ENCODE data around the gene TRIM56. TPM values are rescaled to one million over a fixed set of nuclear protein-coding genes. Genes with fewer than 3 reads are reported as not detected.

The TRIM56 gene
- total and polyA plus RNA-seq, 2 of the 13 experiments (the other 11 are each of a cell fraction or from before 2014, with no cell fraction given) = 3.2 to 7.1 TPM

GRCh38 chr7:101121991-101122932 lies 37.0 kb downstream of the TRIM56 start (continued):
- TF ChIP-seq THAP7 (CRISPR knock-in tag; IDR thresholded peaks at IDR 0.05) (0 out of 2 replicates have a peak, but pooled peaks have one; percentile 46), YEATS4 (CRISPR knock-in tag; IDR thresholded peaks at IDR 0.05; ENCODE audit: borderline replicate concordance) (peak; percentile 37; the same call in 1 of the 2 replicates), NBN (conservative IDR thresholded peaks at IDR 0.05) (0 out of 2 replicates have a peak, but pooled peaks have one; percentile 51), ZNF510 (CRISPR knock-in tag; IDR thresholded peaks at IDR 0.05; ENCODE audit: low read depth) (0 out of 2 replicates have a peak, but pooled peaks have one; percentile 9), KDM3A (CRISPR knock-in tag; IDR thresholded peaks at IDR 0.05; ENCODE audit: low read depth) (no peak), NFE2L2 (IDR thresholded peaks at IDR 0.05; ENCODE audit: low read length) (no peak), CREM (IDR thresholded peaks at IDR 0.05) (peak; percentile 19), CREM (CRISPR knock-in tag; IDR thresholded peaks at IDR 0.05) (no peak), SPEN (CRISPR knock-in tag; IDR thresholded peaks at IDR 0.05; ENCODE audit: low read depth) (peak; percentile 47; the same call in 1 of the 2 replicates), RNF2 (conservative IDR thresholded peaks at IDR 0.05; ENCODE audit: low read depth) (no peak), KDM4B (CRISPR knock-in tag; IDR thresholded peaks at IDR 0.05) (no peak; the same call in 1 of the 2 replicates), ZNF263 (CRISPR knock-in tag; IDR thresholded peaks at IDR 0.05) (peak; percentile 79), ATF7 (IDR thresholded peaks at IDR 0.05) (0 out of 2 replicates have a peak, but pooled peaks have one; percentile 16), ATF7 (CRISPR knock-in tag; IDR thresholded peaks at IDR 0.05) (peak; percentile 64; the same call in 1 of the 2 replicates), TFDP1 (CRISPR knock-in tag; IDR thresholded peaks at IDR 0.05; ENCODE audit: borderline replicate concordance) (no peak; the same call in 1 of the 2 replicates), ZNF292 (CRISPR knock-in tag; IDR thresholded peaks at IDR 0.05; ENCODE audit: borderline replicate concordance, low read depth) (peak; percentile 62; the same call in 1 of the 2 replicates), ZNF121 (CRISPR knock-in tag; IDR thresholded peaks at IDR 0.05) (peak; percentile 77), AHR (CRISPR knock-in tag; IDR thresholded peaks at IDR 0.05) (no peak), SNAPC4 (CRISPR knock-in tag; IDR thresholded peaks at IDR 0.05) (peak; percentile 74; the same call in 1 of the 2 replicates), PITX1 (CRISPR knock-in tag; IDR thresholded peaks at IDR 0.05) (peak; percentile 60), GFI1 (CRISPR knock-in tag; IDR thresholded peaks at IDR 0.05; ENCODE audit: borderline replicate concordance) (peak; percentile 53; the same call in 1 of the 2 replicates), NKX3-1 (CRISPR knock-in tag; IDR thresholded peaks at IDR 0.05) (no peak)
- TF ChIP-seq, protein P1, sequence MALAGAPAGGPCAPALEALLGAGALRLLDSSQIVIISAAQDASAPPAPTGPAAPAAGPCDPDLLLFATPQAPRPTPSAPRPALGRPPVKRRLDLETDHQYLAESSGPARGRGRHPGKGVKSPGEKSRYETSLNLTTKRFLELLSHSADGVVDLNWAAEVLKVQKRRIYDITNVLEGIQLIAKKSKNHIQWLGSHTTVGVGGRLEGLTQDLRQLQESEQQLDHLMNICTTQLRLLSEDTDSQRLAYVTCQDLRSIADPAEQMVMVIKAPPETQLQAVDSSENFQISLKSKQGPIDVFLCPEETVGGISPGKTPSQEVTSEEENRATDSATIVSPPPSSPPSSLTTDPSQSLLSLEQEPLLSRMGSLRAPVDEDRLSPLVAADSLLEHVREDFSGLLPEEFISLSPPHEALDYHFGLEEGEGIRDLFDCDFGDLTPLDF (CRISPR knock-in tag; IDR thresholded peaks at IDR 0.05) = no peak
